Measurements from ENCODE around the gene NAV2.

NAV2 gene

GRCh38 chr11:19917069-19917468 is 204.4 kb downstream of the NAV2 start:
- no peak for TF ChIP-seq CTCF (conservative IDR thresholded peaks at IDR 0.05; ENCODE audit: low read depth, low read length)

GRCh38 chr11:19918302-19919049 is 205.8 kb downstream of the NAV2 start:
- DNase-seq (ENCODE audit: low read depth), result no peak
- no peak for TF ChIP-seq CTCF (conservative IDR thresholded peaks at IDR 0.05; ENCODE audit: low read depth, low read length)

More at GRCh38 chr11:19917069-19917468, 204.4 kb downstream of the NAV2 start:
- DNase-seq (ENCODE audit: low read depth), result no peak
- no peak overlapping the region for H3K4me3 ChIP-seq (ENCODE audit: low read length)

GRCh38 chr11:19919050-19919561 is 206.5 kb downstream of the NAV2 start:
- TF ChIP-seq CTCF (conservative IDR thresholded peaks at IDR 0.05; ENCODE audit: low read depth, low read length), result no peak
- DNase-seq (ENCODE audit: low read depth), result peak; percentile 88
- H3K4me3 ChIP-seq (ENCODE audit: low read length), result no peak overlapping the region

More at GRCh38 chr11:19918302-19919049, 205.8 kb downstream of the NAV2 start:
- H3K4me3 ChIP-seq (ENCODE audit: low read length), result no peak overlapping the region

GRCh38 chr11:19920982-19921381 is 208.3 kb downstream of the NAV2 start:
- no peak for TF ChIP-seq CTCF (conservative IDR thresholded peaks at IDR 0.05; ENCODE audit: low read depth, low read length)
- H3K4me3 ChIP-seq (ENCODE audit: low read length), result no peak overlapping the region
- no peak for DNase-seq (ENCODE audit: low read depth)

GRCh38 chr11:19921976-19922688 is 209.5 kb downstream of the NAV2 start:
- no peak for DNase-seq (ENCODE audit: low read depth)
- no peak for TF ChIP-seq CTCF (conservative IDR thresholded peaks at IDR 0.05; ENCODE audit: low read depth, low read length)
- no peak overlapping the region for H3K4me3 ChIP-seq (ENCODE audit: low read length)

GRCh38 chr11:19922689-19923035 is 210.0 kb downstream of the NAV2 start:
- no peak overlapping the region for H3K4me3 ChIP-seq (ENCODE audit: low read length)
- no peak for DNase-seq (ENCODE audit: low read depth)
- no peak for TF ChIP-seq CTCF (conservative IDR thresholded peaks at IDR 0.05; ENCODE audit: low read depth, low read length)
